Mucosa of descending colon (tissue), 3 donors: ENCODE measurements around the gene CDK15. TPM values are rescaled to one million over a fixed set of nuclear protein-coding genes. Genes with fewer than 3 reads are reported as not detected.
A peak's percentile ranks its signal among the peaks of the same experiment; 100 is the strongest.

Source experiments
- ATAC-seq: fragments of 200-7000 bp; cut with Tn5 transposase; one replicate; pipeline ENCODE4 v1.9.1; 2020; ENCODE audit warnings: mild to moderate bottlenecking, moderate library complexity
- DNase-seq, 3 donors: peaks; one replicate each; pipeline ENCODE4 v3.0.0-alpha.2; 2020
- H3K36me3 ChIP-seq: fragments of 200-600 bp; one replicate; pipeline ENCODE4 v1.8.0; 2021; ENCODE audit warnings: low read depth, mild to moderate bottlenecking
- H3K4me1 ChIP-seq: fragments of 200-600 bp; one replicate; pipeline ENCODE4 v1.8.0; 2021; ENCODE audit warnings: low read depth, mild to moderate bottlenecking
- H3K4me3 ChIP-seq: fragments of 200-600 bp; one replicate; pipeline ENCODE4 v1.8.0; 2021; ENCODE audit warnings: mild to moderate bottlenecking
- H3K9me3 ChIP-seq: fragments of 200-600 bp; one replicate; pipeline ENCODE4 v1.8.0; 2021; ENCODE audit warnings: mild to moderate bottlenecking
- CTCF ChIP-seq: fragments of 200-600 bp; IDR thresholded peaks from one replicate; pipeline ENCODE4 v1.8.0; 2022; ENCODE audit warnings: antibody characterized with exemption, mild to moderate bottlenecking
- intact Hi-C, 2 donors: fragments of 100-400 bp; cut with DNase I in 1 of 2; cut with micrococcal nuclease in 1 of 2; formaldehyde crosslinking; loops; one replicate each; pipeline versions ENCODE4 v1.11.0 to v1.11.1; 2022; cut with DNase I, micrococcal nuclease
- total RNA-seq, 3 donors: library from RNA; stranded (reverse); fragmentation: NEBNext Ultra II Directional in 2 of 3; extraction: Animal tissue kit (Norgen Biotek cat#: 25700) in 2 of 3; gene quantifications; one replicate each; pipeline versions ENCODE4 v1.2.1 to v1.2.4, GENCODE V29; 2021 to 2023
- donor health status: DM: no; HTN: no; CAD: no; lungs with moderate emphysema.
- donor health status: DM: no; HTN: no; CAD: no.
- donor health status: DM: no; HTN: yes; CAD: no.

The CDK15 gene
- total RNA-seq, 3 donors from 2014 or later, result 0.94 to 1.4 TPM; not detected in 1

GRCh38 chr2:201790989-201791388 lies 15.3 kb upstream of the CDK15 start:
- no peak for TF ChIP-seq CTCF
- DNase-seq (no peak), ATAC-seq (no peak)
- no peaks in the 10 kb centered on the region for H3K4me1 ChIP-seq
- H3K36me3 ChIP-seq, result no peaks in the 10 kb centered on the region
- H3K9me3 ChIP-seq, result no peaks in the 10 kb centered on the region
- H3K4me3 ChIP-seq, result no peak overlapping the region
- intact Hi-C loops, result loop anchor here (10.0 kb wide), 2 partner anchors 384 to 394 kb away; no protein-coding TSS in a partner anchor

GRCh38 chr2:201793631-201794030 lies 12.7 kb upstream of the CDK15 start:
- H3K4me3 ChIP-seq, result no peak overlapping the region
- DNase-seq, result no peak
- H3K36me3 ChIP-seq, result no peaks in the 10 kb centered on the region
- no peak for ATAC-seq
- intact Hi-C loops, result loop anchor here (10.0 kb wide), 2 partner anchors 381 to 391 kb away; no protein-coding TSS in a partner anchor
- H3K4me1 ChIP-seq, result no peaks in the 10 kb centered on the region
- no peak for TF ChIP-seq CTCF
- no peaks in the 10 kb centered on the region for H3K9me3 ChIP-seq

- Histone ChIP-seq H3K9me3 (no peaks in the 10 kb centered on the region), H3K36me3 (no peaks in the 10 kb centered on the region), H3K4me3 (no peak overlapping the region), H3K4me1 (no peaks in the 10 kb centered on the region)
- TF ChIP-seq CTCF, result no peak
- DNase-seq (no peak), ATAC-seq (no peak)
- intact Hi-C loops, result loop anchor here (10.0 kb wide), 2 partner anchors 381 to 391 kb away; no protein-coding TSS in a partner anchor
Measured at GRCh38 chr2:201794294-201794693, 12.0 kb upstream of the CDK15 start.

- ATAC-seq (peak; percentile 47), DNase-seq (peak in 1 of 3 donors; percentile 17)
- TF ChIP-seq CTCF, result peak; percentile 29
- Histone ChIP-seq H3K4me3 (no peak overlapping the region), H3K4me1 (no peaks in the 10 kb centered on the region), H3K36me3 (no peaks in the 10 kb centered on the region), H3K9me3 (no peaks in the 10 kb centered on the region)
- intact Hi-C loops, result loop anchor here (10.0 kb wide), 2 partner anchors 379 to 389 kb away; no protein-coding TSS in a partner anchor
Measured at GRCh38 chr2:201795607-201796477, 10.5 kb upstream of the CDK15 start.

GRCh38 chr2:201796478-201796865 lies 9.9 kb upstream of the CDK15 start:
- H3K36me3 ChIP-seq, result no peaks in the 10 kb centered on the region
- DNase-seq, result no peak
- no peak overlapping the region for H3K4me3 ChIP-seq
- H3K9me3 ChIP-seq, result no peaks in the 10 kb centered on the region
- TF ChIP-seq CTCF, result no peak
- intact Hi-C loops, result loop anchor here (10.0 kb wide), 2 partner anchors 378 to 388 kb away; no protein-coding TSS in a partner anchor
- no peaks in the 10 kb centered on the region for H3K4me1 ChIP-seq
- no peak for ATAC-seq
